HG02759 (cell line): Measurements from ENCODE around the gene TFF2.

Source experiments
- ATAC-seq: cut with Tn5 transposase; IDR thresholded peaks from one replicate; pipeline ENCODE4 v1.9.1; 2021; ENCODE audit warnings: mild to moderate bottlenecking, moderate library complexity; ENCODE audit not compliant: unreplicated experiment

The TFF2 gene

DNA sequence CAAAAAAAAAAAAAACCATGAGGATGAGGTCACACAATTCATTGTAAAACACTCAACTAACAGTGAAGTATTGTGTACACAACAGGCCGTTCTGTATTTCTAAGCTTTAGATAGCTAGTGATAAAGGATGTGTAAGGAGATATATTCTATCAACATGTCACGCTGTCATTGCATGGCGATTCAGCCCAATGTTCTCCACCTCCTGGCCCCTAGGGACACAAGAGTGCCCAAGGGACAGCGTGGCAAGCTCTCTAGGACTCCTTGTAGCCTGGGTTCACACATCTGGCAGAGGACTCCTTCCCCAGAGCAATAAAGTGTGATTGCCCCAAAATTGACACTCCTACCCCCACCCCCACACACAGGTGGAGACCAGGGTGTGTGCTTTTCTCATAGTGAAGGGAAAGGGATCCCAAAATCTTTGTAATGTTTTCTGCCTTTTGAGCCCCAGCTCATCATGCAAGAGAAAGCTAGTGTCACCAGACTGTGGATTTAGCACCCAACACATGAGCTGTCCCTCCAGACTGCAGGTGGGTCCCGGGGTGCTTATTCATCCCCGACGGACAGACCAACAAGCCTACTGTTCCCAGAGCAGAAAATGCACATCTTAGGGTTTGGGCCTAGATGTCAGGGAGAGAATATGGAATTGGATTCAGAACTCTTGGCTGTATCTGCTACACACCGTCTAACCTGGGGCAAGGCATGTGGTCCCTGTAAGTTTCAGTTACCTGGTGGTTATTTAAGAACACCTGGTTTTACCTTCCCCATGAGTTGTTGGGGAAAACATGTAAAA lies 33.6 kb upstream of the TFF2 start:
- ATAC-seq = no peak

DNA sequence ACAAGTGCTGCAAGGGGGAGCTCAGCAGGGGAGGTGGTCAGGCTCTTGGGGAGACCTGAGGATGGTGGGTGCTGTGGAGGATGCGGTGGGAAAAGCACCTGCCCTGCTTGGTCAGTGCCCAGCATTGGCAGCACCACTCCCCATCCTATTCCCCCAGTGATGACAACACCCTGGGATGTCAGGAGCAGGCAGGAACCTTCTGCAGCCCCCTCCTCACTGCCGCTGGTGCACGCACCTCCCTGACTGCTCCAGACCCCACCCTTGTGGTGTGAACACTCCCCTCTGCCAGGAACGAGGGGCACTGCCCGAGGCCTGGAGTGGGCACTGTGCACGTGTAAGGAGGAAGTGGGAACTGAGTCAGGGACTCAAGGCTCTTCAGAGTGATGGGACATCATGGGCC lies 32.5 kb upstream of the TFF2 start:
- ATAC-seq = no peak

DNA sequence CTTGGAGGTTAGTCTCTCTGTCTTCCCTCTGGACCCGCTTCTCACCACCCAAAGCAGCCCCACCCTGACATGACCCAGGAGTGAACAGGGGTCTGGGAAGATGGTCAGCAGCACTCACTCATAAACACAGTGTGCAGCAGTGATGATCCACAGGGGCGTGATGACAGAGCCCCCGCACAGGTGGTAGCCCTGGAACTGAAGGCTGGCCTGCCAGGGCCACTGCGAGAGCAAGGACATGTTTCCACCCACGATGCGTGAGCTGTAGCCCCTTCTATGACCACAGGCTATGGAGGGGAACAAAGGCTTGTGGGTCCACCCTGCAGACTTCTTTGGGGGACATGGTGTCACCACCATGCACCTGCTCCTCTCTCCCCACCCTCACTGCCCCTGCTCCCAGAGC lies 32.1 kb upstream of the TFF2 start:
- no peak for ATAC-seq

DNA sequence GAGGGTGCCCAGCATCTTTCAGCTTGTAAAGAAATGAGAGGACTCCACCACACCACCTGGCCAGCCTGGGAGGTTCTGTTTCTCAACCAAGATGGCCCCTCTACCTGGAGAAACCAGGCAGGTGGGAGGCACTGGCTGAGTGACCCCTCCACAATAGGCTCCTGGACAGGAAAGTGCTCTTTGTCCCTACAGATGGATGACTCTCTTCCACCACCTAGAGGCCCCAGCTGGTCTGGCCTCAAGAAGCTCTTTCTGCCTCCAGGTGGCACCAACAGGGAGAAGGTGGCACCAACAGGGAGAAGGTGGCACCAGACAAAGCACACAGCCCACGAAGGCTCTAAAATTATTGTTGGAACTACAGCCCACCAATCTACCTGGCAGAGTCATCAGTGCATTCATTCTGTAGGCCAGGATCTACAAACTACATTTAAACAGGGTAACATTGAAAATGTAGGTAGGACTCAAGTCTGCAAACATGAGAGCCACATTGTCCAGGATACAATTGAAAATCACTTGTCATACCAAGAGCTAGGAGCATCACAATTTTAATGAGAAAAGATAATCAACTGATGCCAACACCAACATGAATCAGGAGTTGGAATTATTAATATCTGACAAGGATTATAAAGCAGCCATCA lies 30.7 kb upstream of the TFF2 start:
- ATAC-seq = no peak

DNA sequence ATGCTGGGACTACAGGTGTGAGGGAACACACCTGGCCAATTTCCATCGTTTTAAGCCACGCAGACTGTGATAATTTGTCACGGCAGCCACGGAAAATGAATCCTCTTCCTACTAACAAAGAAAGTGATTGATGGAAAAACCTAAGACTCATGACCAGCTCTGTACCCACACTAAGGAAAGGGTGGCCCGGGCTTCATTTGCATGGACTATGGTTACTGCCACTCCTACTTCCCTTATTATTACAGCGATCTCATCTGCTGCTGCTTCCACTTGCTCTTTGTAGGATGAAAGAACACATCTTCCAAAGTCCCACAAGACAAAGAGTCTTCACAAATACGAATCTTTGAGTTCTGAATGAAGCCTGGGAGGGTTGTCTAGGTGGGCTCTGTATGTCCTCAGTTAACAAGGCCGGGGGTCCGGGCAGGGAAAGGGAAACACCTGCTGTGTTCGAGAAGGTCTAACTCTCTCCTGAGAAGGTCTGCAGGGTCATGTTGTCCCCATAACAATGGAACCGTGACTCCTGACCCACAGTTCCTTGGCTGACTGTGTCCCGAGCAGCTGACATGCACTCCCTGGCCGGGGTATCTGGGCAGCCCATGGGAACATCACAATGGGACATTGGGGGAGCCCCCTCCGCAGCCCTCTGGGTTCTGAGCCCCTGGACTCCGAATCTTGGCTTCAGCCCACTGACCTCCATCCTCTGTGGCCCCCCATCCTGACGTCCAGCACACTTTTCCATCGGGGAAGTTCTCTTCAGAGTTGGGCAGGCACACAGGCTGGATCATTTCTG lies 28.8 kb upstream of the TFF2 start:
- ATAC-seq = no peak

DNA sequence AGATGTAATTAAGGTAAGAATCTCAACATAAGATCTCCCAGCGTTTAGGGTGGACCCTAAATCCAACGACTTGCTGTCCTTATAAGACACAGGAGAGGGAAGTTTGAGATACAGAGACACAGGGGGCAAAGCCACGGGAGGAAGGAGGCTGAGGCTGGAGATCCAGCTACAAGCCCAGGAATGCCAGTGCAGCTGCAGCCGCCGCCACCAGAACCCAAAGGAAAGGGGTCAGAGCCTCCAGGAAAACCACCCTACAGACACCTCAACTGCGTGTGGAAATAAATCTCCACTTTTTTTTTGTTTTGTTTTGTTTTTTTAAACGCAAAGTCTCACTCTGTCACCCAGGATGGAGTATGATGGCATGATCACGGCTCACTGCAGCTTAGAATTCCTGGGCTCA lies 27.6 kb upstream of the TFF2 start:
- ATAC-seq = no peak

DNA sequence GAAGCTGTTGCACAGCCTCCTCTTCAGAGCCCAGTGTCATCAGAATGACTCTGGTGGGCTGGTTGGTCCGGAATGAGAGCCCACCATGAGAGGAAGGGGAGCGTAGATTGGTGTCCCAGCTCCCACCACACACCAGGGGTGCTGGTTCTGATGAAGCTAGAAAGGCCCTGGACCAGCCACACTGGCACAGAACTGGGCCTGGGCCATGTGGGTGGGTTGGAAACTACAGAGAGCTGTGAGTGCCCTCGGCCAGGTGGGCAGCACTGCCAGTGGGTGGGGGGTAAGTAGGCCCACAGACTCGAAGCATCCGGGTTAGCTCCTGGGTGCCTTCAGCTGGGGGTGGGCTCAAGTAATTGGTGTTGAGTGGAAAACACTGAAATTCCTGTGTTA lies 27.2 kb upstream of the TFF2 start:
- no peak for ATAC-seq

DNA sequence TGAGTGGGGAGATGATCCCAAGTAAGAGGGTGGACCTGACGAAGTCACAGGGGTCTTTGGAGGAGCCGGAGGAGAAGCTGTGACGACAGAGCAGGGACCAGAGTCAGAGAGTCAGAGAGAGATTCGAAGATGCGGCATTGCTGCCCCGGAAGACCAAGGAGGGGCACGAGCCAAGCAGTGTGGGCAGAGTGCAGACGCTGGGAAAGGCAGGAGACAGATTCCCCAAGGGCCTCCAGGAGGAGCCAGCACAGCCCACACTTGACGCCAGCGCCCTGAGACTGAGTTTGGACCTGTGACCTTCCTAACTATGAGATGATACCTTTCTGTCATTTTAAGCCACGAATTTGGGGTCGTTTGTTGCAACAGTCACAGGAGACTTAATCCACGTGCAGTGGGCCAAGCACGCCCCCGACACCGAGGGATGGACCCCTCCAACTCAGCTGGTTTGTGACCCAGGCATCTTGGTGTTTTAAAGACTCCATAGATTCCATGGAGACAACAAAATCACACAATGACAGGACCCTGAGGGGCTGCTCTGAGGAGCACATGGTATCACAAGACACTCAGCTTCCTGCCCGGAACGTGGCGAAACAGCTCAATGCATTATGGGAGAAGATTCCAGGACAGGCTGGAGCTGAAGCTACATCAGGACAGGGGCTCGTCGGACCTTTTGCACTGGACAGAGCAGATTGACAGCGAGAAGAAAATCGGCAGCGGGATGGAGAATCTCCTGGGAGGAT lies 26.6 kb upstream of the TFF2 start:
- ATAC-seq = no peak

DNA sequence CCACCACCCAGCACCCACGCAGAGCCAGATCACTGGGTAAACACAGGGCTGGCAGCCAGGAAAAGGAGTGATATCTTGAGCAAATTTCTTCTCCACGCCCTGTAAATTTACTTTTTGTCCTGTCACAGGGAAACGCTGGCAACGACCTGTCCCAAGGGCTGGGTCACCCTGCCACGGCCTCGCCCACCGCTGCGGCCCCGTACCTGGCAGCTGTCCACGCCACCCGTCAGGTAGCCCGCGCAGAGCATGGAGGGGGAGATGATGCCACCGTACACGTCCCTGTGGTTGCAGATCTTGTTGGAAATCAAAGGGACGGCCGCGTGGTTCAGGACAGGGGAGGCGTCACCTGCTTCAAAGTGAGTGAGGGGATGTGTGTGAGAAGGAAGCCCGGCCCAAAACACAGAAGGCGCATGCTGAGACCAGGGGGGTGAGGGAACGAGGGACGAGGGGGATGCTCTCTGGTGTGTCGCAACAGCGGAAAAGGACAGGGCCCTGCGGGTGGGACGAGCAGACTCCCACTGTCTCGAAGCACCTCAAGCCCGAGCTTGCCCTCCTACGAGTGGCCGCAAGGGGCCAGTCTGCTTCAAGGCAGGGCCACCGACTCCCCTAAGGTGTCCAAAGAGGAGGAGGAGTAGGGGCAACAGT lies 25.7 kb upstream of the TFF2 start:
- no peak for ATAC-seq

DNA sequence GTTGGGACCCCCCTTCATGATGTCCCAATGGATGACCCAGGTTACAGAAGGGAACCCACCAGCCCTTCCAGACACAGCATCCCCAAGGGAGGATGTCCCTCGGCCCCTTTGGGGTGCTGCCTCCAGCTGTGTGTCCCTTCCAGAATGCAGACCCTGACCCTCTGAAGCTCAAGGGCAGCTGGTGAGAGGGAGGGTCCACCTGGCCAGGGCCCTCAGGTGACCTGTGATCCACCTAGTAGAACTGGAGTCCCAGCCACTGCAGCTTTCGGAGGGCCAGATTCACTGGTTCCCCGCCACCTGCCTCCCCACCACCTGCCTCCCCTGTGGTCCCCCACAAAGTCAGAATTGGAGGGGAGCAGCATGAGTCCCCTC lies 25.2 kb upstream of the TFF2 start:
- no peak for ATAC-seq

DNA sequence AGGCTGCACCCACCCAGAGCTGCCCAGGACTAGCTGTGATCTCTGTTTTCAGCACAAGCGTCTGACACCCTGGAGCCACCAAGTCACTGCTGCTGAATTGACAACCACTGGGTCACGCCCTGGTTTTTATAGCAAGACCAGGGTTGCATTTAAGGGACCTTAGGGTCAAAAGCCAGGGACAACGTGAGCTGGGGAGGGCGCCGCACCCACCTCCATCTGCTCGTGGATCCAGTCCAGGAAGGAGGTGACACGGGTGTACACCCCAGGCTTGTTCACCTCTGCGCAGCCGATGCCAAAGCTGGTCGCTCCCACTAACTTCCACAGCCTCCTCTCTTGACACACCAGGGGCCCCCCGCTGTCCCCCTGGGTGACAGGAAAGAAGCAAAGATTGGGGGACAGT lies 24.7 kb upstream of the TFF2 start:
- no peak for ATAC-seq

DNA sequence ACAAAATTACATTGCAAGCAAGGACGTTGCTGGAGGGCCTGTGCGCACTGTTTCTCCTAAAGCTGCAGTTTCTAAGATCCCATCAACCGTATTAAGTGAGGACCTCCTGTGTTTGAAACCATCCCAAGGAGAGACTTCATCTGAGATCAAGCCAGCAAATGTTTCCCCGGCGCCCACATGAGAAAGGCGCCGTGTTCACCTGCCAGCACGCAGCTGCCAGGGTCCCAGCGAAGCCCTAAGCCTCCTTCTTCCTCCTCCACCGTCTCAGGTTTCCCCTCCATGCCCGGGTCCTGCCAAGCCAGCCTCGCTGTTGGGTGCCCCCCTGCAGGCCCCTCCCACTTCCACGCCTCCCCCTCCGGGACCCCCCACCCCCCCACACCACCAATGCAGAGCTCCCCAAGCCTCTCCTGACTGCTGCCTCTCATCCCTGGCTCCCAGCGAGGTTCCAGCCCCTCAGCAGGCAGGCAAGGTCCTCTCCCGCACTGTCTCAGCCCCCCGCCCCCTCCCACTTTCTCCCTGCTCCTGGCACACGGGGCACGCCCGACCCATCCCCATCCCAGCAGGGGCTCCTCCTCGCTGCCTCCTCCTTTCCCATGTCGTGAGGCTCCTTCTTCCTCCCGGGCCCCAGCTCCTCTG lies 24.2 kb upstream of the TFF2 start:
- ATAC-seq = no peak

DNA sequence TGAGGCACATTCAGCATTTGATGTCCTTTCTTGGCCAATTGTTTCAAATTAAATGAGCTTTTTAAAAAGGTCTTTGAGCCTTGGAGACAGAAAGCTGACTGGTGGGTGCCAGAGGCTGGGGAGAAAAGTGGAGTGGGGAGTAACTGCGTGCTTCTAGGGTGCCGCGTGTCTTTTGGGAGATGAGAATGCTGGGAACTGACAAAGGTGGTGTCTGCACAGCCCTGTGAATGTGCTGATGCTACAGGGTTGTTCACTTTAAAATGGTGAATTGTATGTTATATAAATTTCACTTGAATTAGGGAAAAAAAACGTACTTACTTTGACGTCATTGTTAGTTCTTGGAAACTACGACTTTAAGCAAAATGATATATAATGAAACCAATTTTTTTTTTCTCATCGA lies 23.7 kb upstream of the TFF2 start:
- no peak for ATAC-seq

DNA sequence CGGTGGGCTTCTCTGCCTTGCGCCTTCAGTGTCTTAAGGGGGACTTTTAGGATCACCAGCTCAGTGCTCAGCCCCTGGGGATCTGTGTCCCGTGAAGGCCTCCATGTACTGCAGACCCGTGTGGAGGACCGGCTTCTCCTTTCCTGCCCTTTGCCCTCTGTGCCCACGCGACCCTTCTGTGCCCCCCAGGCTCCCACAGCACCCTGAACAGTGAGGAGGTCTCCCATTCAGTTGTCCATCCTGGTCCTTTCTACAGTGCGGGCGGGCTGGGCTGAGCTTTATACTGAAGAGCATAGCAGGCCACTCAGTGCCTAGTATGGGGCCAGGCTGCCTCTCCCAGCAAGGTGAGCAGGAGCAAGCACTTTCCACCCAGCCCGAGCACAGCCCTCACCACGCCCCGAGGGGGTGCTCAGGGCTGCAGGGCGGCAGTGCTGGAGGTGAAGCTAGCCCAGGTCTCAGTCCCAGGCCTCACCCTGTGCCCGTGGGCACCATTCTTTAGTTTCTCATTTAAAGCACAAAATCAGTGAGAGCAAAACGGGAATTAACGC lies 23.2 kb upstream of the TFF2 start:
- ATAC-seq = no peak

DNA sequence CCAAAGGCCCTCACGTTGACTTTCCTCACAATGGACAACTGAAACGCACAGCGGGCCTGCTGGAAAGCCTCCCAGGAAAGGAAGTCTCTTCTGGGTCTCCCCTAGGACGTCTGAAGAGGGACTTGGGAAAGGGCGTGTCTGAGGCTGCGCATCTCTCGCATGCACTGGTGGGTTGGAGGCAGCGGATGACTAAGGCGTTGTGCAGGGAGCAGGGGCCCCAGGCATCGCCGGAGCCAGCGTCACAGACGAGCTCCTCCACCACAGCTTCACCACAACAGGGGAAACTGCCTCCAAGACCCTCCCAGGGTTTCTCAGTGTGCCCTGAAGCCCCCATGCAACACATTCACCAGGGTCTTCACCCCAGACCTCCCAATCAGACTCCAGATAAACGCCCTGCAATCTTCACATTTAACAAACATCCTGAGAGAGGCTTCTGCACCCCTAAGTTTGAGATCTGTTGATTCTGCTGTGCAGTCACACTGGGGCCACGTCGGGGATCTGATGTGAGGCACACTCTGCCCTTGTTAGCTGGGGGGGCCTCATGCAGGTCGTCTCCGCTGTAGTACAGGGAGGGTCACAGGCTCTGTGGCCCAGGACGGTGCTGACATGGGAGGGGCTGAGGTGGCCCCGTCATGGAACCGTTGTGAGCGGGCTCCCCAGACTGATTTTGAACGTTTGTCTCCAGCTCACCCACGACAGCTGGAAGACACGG lies 22.6 kb upstream of the TFF2 start:
- no peak for ATAC-seq

DNA sequence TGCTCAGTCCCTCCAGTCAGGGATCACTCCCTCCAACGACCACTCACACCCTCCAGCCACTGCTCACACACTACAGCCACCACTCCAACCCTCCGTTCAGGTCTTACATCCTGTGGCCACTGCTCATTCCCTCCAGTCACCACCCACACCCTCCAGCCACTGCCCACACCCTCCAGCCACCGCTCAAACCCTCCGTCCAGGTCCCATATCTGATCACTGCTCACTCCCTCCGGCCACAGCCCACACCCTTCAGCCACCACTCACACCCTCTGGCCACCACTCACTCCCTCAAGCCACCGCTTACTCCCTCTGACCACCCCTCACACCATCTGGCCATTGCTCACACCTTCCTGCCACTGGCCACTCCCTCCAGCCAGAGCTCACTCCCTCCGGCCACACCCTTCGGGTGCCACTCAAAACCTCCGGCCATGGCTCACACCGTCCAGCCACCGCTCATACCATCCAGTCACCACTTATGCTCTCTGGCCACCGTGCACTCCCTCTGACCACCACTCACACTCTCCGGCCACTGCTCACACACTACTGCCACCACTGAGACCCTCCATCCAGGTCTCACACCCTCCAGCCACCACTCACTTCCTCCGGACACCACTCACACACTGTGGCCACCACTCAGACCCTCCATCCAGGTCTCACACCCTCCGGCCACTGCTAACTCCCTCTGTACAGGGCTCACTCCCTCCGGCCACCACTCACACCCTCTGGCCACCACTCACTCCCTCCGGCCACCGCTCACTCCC lies 20.3 kb upstream of the TFF2 start:
- ATAC-seq = no peak

DNA sequence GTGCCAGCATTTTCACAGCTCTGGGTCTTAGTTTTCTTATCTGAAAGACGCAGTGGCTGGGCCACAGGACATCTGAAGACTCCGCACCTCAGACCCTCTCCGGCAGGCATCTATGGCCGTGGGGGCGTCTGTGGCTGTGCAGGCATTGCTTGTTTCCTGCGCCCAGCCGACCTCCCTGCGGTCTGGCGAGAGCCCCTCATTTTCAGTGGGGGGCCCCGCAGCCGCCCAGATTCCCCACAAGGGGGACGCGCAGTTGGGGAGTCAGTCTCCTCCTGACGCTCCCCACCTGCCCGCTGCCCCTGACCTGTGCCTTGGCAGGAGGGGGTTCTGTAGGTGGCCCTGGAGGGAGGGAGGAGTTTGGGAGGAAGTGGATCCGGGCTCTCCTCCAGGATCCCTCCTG lies 19.0 kb upstream of the TFF2 start:
- ATAC-seq = no peak

DNA sequence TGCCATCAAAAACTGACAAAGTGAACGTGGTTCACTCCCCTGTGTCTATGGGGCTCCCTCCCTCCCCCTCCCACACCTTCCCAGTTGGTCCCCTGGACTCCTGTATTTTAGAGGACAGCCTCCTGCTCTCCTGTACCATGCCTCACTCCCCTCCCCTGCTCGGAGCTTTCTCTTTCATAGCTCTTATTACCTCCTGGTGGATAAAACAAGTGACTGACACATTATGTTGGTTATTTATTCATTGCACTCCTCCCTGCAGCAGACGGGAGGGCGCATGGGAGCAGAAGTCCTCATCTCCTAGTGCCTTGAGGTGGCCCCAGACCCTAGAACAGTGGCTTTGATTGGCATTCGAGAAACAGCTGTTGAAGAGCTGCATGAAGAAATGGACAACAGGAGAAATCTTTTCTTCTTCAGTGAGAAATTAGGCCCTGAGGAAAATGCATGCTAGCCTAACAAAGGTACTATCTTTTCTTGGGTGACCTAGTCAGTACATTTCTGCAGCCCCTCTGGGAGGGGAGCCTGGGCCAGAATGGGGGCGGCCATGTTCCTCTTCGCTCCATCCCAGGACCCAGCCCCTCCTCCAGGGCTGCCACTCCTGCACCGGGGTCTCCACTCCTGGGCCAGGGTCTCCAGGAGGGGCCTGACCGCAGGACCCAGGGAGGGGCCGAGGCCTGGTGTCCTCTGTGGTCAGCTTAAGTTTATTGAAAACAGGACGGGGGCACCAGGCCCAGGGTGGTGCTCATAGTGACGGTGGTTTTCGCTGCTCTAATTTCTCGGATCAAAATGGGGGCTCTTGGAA lies 16.8 kb upstream of the TFF2 start:
- no peak for ATAC-seq
